Stimulated activated naive CD4-positive, alpha-beta T cell (primary cell): ENCODE data around the gene DOC2A.
"Not testable (repeated sequence)": the region's sequence is repeated elsewhere in the genome, so short reads cannot be mapped to it uniquely, and the experiment has no call there.

ENCODE experiments used
- DNase-seq, 6 experiments: peaks; one replicate each; lab custom pipeline; 2025; lab: John Stamatoyannopoulos, UW

The DOC2A gene

GRCh38 chr16:30010844-30011713 is at the start of gene DOC2A:
Gene DOC2A (minus strand): TSS chr16:30011027. CDS start chr16:30010222, 805 bp downstream.
- peak in 5 of 6 experiments; percentile 5 to 38 (median 20) for DNase-seq

- no peak for DNase-seq
Observed at GRCh38 chr16:30060346-30060745, 49.5 kb upstream of the DOC2A start.

- peak in 5 of 6 experiments; percentile 8 to 44 (median 29) for DNase-seq
Observed at GRCh38 chr16:30054959-30055553, 44.2 kb upstream of the DOC2A start.

GRCh38 chr16:30054451-30054850 is 43.6 kb upstream of the DOC2A start:
- DNase-seq, result no peak

DNA sequence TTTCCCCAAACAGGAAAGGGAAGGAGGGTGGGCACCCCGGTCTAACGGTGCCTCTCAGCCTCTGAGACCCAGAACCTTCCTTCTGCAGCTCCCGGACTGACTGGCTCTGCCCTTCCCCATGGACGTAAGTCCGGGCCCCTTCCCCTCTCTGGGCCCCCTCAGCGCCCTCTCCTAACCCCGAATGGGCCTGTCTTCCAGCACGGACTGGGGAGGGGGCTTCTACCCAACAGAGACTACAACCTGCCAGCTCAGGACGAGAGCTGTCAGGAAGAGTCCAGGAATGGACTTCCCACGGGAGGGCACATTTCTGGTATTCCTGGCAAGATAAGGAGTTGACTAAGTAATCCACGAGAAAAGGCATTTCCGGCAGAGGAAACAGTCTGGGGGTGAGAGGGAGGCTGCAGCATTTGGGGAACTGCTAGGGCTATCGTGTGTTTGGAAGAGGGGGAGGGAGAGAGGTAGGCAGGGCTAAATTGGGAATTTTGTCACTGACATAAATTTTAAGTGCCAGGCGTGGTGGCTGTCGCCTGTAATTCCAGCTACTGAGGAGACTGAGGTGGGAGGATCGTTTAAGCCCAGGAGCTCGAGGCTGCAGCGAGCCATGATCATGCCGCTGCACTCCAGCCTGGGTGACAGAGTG is 42.7 kb upstream of the DOC2A start:
- DNase-seq, result no peak

DNA sequence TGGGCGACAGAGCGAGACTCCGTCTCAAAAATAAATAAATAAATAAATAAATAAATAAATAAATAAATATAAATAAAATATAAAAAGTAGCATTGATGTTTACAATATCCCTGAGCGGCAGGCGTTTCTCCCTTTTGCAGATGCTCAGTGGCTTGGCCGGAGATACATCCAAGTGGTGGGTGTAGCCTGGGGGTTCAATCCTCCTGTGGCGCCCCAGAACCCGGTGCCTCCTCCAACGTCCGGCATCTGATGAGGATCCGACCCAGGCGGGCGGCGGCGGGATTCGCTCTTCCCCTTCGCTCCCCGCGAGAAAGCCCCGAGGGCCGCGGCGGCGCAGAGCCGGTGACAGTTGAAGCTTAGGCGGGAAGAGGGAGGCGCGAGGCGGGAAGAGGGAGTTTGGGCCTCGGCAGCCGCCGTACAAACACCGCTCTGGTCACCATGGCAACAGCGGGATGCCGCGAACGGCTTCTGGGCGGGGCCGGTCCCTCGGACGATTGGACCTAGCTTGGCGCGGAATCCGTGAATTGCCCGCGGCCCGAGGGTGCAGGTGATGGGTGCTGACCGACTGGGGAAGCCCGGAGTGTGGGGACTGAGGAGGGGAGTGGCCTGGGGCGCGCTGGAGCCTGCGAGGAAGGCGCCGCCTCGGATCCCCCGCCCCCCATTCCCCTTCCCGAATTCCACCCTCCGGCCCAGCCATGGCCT is 42.0 kb upstream of the DOC2A start:
- peak; percentile 57 to 84 (median 80) for DNase-seq

DNA sequence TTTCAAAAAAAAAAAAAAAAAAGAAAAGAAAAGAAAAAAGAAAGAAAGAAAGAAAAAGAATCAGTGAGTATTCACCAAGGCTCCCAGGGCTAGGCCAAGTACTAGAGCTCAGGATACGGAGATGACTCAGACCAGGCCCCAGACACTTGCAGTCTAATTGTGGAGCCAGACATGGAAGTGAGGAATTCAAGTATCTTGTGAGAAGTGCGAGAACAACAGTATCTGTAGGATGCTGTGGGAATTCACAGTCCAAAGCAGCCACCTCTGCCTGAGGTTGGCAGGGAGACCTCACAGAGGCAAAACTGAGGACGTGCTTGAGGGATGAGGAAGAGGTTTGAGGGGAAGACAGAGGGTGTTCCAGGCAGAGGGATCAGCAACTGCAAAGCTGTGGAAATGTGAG is 40.7 kb upstream of the DOC2A start:
- DNase-seq, result no peak

DNA sequence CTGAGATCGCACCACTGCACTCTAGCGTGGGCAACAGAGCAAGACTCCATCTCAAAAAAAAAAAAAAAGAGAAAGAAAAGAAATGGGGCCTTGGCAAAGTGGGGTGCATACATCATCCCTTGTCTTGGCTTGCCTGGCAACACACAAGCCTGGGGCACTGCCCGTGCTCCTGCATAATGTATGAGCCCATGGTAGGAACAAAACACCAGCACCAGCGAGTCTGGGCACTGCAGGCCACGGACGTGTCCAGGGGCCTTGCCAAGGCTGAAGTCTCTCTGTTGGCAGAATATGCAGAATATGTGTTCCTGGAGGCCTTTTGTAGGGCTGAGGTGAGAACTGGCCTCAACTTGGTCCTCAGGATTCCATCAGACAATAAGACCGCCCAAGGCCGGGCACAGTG is 39.0 kb upstream of the DOC2A start:
- DNase-seq, result no peak

DNA sequence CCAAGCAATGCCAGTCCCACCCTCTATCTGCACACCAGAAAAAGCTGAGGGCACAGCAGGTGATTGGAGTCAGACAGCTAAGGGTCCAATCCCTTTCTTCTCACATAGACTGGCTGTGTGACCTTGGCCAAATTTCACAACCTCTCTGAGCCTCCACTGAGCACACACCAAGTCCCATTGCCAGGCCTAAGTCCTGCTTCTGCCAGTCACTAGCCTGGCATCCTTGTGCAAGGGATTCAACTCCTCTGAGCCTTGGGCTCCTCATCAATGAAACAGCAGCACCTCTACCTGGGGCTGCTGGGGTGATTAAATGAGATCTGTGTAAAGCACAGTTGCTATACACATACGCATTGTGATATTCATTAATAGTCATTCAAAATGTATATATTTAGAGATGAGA is 35.8 kb upstream of the DOC2A start:
- no peak for DNase-seq

DNA sequence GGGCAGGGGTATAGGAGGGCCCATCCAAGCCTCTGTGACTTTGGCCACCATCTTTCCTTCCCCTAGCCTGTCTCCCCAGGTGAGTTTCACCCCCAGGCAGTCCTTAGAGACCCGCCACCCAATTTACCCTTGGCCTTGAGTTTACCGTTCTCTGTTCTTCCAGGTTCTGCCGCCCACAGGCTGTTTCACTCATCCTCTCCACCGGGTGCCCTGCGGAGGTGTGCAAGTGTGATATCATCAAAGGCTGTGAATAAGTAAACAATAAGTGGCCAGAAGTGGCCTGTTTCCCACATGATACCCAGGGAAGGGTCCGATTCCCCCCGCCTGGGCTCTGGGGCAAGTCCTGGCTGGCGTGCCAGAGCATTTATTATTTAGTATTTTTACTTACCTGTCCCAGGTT is 35.4 kb upstream of the DOC2A start:
- DNase-seq, result no peak

GRCh38 chr16:30041841-30042240 is 31.0 kb upstream of the DOC2A start:
- peak in 4 of 6 experiments; percentile 5 to 31 (median 20) for DNase-seq

- DNase-seq, result not testable (repeated sequence)
Observed at GRCh38 chr16:30040690-30041089, 29.9 kb upstream of the DOC2A start.

DNA sequence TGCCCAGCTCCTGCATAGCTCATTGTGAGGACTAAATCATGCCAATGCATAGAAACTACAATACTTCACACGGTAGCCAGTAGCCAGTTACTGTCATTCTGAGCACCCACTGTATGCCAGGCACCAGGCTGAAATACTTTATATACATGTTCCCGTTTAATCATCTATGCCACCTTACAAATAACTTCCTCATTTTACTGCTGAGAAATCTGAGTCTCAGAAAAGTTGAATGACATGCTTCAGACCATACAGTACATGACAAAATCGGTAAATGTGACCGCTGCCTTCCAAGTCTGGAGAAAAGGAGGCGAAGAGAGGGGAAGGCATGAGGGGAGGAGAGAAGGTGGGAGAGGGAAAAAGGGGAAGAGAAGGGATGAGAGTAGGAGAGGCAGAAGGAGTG is 29.4 kb upstream of the DOC2A start:
- DNase-seq, result no peak

GRCh38 chr16:30033270-30033669 is 22.4 kb upstream of the DOC2A start:
- DNase-seq, result no peak

DNA sequence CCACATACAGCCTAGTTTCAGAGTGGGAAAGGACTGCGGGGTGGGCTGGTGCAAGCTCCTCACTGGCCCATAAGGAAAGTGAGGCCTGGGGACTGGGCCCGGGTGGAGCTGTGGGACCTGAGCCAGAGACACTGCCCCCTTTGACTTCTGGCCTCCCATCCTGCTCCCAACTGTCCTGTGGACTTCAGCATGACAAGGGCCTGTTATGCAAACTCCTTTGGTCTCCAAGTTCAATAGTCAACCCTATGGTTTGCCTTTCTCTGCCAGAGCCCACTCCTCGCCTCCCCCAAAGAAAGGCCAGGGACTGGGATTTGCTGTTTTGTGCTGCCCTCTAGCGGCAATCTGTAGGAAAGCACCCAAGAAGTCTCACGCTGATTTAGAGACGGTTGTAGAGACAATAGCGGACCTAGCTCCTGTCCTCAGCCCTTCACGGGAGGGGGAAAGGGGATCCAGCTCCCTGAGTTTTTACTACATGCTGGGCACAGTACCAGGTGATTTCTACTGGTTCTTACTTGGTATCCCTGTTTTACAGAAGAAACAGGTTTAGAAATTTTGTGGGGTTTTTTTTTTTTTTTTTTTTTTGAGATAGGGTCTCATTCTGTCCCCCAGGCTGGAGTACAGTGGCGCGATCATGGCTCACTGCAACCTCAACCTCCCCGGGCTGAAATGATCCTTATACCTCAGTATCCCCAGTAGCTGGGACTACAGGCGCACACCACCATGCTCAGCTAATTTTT is 21.4 kb upstream of the DOC2A start:
- DNase-seq, result peak; percentile 28 to 67 (median 46)

- no peak for DNase-seq
Observed at GRCh38 chr16:30031477-30031918, 20.7 kb upstream of the DOC2A start.

GRCh38 chr16:30030841-30031413 is 20.1 kb upstream of the DOC2A start, which contains the start of gene TLCD3B:
Gene TLCD3B (minus strand): TSS chr16:30031271. CDS start chr16:30030527, 744 bp downstream.
- DNase-seq, result no peak

- DNase-seq, result no peak
Observed at GRCh38 chr16:30030011-30030685, 19.3 kb upstream of the DOC2A start.

DNA sequence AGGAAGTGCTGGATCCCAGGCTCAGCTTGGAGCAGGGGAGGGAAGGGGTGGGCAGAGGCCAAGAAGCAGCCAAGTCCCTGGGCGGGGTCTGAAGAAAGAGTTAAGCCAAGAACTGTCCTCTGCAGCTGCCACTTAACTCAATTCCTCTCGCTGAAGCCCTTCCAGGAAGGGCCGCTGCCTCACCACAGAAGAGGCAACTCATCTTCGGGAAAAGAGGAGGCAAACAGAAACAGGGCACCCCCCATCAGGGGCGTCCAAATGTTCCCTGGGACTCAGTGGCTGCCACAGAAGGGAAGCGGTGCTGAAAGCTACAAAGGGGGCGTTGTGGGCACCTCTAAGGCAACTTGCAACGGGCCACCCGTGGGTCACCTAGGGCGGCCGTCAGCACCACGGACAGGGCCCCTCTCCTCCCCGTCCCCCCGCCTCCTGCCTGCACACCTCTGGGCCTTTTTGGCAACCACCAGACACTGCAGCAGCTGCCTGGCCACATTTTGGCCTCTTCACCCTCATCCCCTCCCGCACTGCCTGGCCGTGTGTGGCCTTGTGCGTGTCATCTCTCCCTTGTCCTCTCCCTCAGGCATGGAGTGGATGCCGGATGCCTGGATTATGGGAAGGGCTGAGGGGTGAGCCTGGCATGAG is 17.7 kb upstream of the DOC2A start:
- DNase-seq, result peak in 1 of 6 experiments; percentile 4
